Glomerular visceral epithelial cell (primary cell): ENCODE measurements around the gene ATP13A4.

Experiments
- DNase-seq: peaks from one replicate; pipeline ENCODE4 v3.0.0-alpha.2; 2016; ENCODE audit errors: extremely low spot score

The ATP13A4 gene

DNA sequence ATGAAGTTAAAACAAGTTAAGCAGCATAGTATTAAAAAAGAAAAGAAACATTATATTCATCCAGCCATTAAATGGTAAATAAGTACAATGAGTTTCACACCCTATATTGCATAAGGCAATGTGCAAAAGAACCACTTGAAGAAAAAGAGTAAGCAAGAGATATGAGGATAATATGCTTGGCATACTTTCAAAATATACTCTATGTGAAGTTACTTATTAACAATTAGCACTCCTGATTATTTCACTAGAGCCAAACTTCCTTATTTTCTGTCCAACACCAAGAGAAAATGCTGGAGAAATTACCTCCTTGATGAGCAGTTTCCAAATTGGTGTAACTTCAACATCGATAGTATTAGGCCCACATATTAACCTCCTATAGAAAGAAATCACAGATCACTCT lies 63.7 kb downstream of the ATP13A4 start:
- no peak for DNase-seq

GRCh38 chr3:193490580-193490979 lies 64.1 kb downstream of the ATP13A4 start:
- DNase-seq, result no peak

DNA sequence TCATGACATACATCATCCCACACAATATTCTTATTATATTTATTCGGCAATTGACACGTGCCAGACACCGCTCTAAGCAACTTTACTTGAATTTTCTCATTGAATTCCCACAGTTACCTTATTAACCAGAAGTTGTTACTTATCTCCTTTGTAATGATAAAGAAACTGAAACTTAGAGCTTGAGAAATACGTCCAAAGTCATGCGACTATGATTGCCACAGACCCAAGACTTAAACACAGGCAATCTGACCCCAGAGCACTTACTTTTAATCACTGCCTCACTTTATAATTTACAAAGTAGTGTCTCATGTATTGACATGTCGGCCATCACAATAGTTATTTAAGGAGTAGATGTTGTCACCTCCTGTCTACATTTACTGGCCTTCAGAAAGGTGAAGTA lies 64.7 kb downstream of the ATP13A4 start:
- DNase-seq, result no peak

DNA sequence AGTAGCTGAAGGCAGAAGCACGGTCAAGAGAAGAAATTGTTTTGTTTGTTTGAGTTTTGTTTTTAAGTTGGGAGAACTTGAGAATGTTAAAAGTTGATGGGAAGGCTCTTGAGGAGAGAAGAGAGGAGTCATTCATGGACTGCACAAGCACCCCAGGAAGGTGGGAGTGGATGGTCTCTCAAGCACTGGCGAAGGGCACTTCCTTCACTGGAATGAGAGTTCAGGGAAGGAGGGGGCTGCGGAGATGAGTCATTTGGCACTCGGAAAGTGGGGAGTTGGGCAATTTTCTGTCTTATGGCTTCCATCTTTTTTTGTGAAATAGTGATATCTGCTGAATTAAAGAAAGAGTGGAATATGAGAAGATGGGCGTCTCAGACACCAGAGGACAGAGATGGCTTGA lies 66.0 kb downstream of the ATP13A4 start:
- DNase-seq, result no peak

DNA sequence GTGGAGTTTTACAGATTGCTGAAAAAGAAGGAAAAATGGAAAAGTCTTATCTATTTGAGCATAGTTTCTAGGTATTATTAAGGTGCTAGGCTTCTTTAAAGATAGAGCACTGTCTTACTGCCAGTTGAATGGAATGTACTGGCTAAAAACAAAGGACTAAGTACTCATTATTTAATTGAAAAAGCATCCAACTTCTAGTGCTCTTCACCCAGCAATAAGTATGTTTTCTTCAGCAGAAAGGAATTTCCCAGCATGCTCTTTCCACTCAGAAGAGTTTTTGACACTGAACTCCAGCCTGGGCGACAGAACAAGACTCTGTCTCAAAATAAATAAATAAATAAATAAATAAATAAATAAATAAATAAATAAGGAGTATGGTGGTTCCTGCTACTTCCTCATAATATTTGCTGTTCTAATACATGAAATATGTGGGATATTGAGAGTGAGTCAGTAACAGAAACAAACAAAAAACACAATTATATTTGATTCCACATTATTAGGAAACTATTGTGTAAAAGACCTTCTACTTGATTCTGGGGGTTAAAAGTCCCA lies 70.6 kb downstream of the ATP13A4 start:
- DNase-seq, result no peak

DNA sequence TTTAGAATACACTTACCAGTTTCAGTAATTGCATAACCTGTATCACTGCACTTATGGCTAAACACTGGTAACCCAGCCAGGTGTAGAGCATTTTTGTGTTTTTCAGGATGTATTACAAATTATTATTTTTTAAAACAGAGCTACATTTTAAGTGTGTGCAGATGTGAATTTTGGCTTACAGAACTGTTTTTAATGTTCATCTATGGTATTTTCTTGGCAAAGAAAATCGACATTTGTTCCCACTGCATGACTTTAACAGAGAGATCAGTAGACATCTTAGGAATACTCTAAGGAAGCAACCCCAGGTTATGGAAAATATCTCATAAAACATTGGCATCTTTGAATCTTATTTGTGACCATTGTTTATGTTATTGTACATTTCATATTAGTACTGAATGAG lies 73.3 kb downstream of the ATP13A4 start:
- no peak for DNase-seq

DNA sequence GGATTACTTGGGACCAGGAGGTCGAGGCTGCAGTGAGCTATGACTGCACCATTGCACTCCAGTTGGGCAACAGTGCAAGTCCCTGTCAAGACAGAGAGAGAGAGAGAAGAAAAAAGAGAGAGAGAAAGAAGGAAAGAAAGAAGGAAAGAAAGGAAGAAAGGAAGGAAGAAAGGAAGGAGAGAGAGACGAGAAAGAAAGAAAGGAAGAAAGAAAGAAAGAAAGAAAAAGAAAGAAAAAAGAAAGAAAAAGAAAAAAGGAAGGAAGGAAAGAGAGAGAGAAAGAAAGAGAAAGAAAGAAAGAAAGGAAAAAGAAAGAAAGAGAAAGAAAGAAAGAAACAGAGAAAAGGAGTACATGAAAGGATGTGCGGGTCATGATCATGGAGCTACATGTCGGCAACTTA lies 80.2 kb downstream of the ATP13A4 start:
- DNase-seq, result no peak

DNA sequence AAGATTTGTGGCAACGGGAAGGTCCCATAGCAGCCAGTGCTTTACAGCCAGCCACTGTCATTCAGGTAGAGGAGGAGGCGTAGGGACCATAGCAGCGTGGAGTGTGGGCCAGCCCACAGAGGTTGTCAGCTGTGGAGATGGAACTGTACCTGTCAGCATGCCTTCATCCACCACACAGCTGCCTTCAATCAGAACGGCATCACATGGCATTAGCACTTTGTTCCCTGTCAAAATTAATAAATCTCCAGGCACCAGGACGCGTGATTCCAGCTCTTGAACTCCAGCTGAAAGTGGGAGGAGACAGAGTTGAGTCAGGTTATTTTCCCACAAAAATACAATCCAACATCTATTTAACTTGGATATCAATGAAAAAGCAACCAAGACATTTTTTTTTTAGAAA lies 84.0 kb downstream of the ATP13A4 start:
- DNase-seq, result no peak

DNA sequence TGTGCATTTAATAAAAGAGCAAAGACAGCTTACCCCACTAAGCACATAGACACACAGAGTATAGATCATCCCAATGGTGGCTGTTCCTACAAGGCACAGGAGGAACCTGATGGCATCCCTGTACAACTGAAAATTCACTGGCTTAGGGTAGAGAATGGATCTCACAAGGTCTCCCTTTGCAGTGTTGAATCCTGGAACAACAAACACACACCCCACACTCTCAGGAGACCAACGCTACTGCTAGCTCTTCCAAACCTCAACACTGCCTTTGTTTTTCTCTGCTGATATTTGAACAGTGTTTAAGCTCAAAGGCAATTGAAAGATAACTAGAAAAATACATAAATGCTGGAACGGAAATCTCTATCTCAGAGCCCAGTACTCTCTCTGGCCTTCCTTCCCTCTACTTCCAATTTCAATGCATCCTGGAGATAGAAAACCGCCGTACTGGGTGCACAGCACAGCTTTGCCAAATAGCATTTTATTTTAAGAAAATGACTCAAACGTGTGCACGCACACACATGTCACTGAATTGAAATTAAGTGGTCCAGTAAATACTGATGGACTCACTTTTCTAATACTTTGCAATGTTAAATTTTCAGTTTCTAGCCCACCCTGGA lies 88.6 kb downstream of the ATP13A4 start:
- DNase-seq, result no peak

GRCh38 chr3:193464889-193465288 lies 89.8 kb downstream of the ATP13A4 start:
- no peak for DNase-seq

DNA sequence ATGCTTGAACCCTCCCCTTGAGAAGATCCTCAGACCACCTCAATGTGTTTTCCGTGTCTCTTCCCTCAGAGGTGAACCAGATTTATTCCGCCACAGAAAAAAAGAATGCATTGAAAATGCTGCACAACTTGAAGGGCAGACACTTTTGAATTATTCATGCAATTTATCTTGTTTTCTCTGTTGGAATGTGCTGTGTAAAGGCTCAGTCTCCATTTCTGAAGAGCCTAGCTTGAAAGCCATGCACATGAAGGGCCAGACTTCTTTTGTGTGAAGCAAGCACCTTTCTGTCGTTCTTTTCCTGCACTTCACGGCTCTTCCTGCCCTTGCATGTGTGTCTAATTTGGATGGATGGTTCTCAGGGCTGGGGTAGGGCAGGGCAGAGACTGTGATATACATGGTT lies 97.2 kb downstream of the ATP13A4 start:
- no peak for DNase-seq

DNA sequence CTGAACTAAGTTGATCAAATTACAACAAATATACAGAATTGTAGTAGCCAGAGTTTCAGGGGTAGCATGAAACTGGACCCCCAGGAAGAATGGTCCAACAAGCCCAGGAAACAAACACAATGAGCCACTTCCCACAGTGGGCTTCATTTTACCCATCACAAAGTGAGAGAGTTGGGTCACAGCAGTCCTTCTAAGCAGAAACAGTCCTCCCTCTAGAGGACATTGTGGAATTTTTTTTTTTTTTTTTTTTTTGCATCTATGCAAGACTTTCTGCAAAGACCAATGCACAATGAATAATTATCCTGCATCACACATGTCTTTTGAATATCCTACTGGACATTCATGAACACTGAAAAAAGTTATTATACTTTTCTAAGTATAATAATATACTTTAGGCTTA lies 102.4 kb downstream of the ATP13A4 start:
- no peak for DNase-seq

- no peak for DNase-seq
These were observed 102.8 kb downstream of the ATP13A4 start for GRCh38 chr3:193451902-193452301.

DNA sequence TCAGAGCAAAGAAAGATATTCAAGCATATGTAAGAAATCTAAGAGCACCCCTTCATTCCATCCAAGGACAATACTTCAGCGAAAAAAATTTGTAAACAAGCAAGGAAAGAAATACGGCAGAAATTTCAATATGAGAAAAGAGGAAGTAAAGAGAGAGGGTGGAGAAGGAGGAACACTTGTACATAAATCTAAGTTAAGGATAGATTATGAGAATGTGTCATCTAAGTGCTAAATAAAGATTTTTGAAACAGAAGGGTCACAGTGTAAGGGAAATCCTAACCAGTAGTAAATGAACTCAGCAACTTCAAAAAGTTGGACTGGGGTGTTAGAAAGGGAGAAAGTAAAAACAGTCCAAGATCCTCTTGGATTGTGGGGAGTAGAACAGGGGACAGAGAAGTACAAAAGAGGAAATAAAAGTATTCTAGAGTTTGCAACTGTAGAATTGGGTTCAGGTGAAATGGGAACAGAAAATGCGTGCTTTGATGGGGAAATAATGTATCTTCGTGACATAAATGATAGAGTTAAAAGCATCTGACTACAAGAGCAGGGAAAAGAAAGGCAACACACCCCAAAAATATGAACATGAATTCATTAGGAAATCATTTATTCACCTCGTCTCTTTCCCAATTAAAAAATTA lies 107.6 kb downstream of the ATP13A4 start:
- DNase-seq, result no peak

- DNase-seq, result no peak
These were observed 115.3 kb downstream of the ATP13A4 start for GRCh38 chr3:193439423-193439822.

DNA sequence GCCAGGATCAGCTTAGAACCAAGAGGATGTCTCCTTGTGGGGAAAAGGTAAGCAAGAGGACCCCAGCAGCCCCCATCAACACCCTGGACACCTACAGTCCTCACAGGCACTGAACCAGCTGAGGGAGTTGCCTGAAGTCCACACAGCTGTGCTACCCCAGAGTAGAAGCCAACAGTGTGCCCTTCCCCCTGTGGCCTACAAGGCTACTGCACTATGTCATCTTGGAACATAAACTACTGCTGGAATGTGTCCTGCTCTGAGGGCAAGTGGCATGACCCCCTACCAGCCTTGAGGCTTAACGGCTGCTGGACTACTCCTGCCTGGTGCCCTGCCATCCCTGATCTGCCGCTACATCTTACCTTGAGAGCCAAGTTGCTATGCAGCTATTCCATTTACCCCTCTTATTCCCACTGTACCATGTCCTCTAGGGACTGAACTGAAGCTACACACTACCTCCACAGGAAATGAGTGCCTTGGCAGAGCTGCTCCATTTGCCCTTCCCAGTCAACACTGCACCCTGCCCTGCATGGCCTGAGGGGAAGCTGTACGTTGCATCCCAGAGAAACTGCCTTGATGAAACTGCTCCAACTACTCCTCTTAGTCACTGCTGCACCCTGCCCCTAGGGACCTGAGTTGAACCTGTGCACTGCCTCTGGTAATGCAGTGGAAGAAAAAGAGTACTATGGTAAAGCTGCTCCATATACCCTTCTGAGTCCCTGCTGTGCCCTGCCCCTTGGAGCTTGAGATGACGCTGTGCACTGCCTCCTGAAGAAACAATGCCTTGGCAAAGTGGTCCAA lies 135.9 kb downstream of the ATP13A4 start:
- DNase-seq, result no peak

DNA sequence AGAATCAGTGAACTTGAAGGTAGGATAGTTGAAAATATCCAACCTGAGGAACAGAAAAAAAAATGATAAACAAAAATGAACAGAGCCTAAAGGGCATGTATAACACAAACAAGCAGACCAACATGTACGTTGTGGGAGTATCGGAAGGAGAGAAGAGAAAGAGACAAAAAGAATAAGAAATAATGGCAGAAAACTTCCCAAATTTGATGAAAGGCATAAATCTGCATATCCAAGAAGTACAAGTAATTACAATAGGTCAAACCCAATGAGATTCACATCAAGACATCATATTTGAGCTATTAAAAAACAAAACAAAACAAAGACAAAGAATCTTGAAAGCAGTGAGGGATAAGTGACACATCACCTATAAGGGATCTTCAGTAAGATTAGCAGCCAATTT lies 138.1 kb downstream of the ATP13A4 start:
- DNase-seq, result no peak

DNA sequence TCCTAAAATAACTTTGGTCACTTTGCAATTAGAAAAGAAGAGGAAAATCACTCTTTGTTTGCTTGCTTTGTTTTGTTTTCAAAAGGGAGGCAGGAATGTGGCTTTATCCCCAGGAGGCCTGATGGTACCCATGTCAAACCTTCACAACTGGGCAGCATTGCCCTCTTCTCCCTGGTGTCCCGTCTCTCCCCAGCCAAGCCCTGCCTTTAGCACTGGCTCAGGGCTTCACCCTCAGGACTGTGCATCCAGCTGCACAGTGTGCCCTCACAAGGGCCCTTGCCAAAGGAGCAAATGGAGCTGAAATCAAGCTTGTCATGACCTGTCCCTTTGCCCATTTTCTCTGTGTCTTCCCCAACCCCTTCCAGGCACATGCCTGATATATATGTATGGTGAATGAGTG lies 147.0 kb downstream of the ATP13A4 start:
- no peak for DNase-seq

DNA sequence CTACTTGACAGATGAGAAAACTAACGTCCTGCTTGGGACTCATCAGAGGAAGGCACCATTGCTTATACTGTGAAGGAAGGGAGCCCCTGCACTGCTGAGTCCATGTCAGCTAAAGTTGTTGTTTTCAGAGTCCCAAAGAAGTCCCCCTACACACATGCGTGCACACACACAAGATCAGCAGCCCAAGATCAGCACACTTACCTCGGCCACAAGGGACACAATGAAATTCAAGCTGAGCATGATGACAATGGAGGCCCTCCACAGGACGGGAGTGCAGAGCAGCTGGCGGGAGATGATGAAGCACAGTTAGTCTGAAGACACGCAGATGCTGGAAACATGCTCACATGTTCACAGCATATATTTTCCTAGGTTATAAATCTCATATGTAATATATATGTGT lies 147.6 kb downstream of the ATP13A4 start:
- DNase-seq, result no peak

DNA sequence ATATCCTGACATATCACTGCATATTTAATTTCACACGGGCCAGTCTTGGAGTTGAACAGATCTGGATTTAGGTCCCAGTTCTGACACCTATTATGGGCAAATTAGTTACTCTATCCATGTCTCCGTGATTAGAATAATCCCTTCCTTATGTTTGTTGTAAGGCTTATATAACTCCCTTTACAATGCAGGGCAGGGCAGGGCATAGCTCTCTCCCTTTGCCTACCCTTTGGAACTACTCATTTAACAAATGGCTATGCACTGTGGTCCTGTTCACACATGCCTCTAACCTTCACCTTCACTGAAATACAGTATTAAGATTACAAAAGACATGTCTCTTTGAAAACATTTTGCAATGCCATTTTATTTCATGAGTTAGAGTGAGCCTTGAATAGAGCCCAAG lies 151.4 kb downstream of the ATP13A4 start:
- no peak for DNase-seq

- DNase-seq, result no peak
These were observed 154.4 kb downstream of the ATP13A4 start for GRCh38 chr3:193400304-193400703.

DNA sequence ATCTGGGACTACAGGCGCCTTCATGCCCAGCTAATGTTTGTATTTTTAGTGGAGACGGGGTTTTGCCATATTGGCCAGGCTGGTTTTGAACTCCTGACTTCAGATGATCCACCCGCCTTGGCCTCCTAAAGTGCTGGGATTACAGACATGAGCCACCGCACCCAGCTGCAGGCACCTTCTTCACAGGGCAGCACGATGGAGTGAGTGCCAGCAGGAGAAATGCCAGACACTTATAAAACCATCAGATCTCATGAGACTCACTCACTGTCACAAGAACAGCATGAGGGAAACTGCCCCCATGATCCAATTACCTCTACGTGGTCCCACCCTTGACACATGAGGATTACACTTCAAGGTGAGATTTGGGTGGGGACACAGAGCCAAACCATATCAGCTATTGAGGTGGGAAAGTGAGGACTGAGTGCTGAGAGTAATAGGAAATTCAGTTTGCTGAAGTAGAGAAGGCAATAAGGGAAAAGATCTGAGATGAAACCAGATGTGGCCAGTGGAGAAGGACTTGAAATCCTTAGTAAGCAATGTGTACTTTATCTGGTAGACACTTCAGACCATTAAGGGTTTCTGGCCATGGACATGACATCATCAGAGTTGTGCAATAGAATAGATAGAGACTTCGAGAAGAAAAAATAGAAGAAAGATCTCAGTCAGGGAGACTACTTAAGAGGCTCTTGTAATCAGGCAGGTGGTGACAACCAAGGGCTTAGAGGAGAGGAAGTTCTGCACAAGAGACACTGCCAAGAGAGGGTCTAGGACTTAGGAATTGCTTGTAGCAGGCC lies 158.0 kb downstream of the ATP13A4 start:
- no peak for DNase-seq
